Midbrain (tissue), 1 donor: ENCODE data around the gene CHRNG.

Source experiments
- DNase-seq: peaks from one replicate; lab custom pipeline; 2025; lab: John Stamatoyannopoulos, UW

Gene CHRNG, protein sequence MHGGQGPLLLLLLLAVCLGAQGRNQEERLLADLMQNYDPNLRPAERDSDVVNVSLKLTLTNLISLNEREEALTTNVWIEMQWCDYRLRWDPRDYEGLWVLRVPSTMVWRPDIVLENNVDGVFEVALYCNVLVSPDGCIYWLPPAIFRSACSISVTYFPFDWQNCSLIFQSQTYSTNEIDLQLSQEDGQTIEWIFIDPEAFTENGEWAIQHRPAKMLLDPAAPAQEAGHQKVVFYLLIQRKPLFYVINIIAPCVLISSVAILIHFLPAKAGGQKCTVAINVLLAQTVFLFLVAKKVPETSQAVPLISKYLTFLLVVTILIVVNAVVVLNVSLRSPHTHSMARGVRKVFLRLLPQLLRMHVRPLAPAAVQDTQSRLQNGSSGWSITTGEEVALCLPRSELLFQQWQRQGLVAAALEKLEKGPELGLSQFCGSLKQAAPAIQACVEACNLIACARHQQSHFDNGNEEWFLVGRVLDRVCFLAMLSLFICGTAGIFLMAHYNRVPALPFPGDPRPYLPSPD

DNA sequence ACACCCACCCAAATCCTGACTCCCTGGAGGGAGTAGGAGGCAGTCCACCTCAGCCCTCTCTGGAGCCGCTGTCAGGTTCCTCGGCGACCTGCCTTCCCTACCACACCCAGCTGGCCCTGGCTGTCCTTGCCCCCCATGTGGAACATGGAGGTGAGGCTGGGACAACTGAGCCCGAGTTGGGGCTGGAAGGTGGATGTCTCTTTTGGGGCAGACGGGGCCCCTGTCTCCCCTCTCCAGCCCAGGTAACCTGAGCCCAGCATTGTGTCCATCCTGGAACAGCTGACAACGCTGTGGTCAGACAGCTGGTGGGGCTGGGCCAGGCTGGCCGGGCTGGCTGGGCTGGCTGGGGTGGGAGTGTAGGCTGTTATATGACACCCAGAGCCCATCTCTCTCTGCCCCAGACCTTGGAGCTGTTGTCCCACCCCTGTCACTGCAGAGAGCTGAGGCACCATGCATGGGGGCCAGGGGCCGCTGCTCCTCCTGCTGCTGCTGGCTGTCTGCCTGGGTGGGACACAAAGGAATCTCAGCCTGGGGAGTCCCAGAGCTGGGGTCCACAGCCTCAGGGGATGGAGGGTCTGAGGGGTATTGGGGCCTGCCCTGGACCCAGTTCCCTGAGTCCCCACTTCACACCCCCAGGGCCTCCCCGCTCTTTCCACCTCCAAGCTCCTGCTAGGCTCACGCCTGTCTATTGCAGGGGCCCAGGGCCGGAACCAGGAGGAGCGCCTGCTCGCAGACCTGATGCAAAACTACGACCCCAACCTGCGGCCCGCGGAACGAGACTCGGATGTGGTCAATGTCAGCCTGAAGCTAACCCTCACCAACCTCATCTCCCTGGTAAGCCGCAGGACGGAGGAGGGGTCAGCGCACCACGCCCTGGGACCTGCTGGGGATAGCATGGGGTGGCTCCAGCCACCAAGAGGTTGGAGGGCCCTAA is at the start of gene CHRNG:
Gene CHRNG, plus strand, starts transcription at position 395 of the 934 bp plus-strand sequence. Its CDS starts 56 bp downstream, at position 451.
- no peak for DNase-seq

DNA sequence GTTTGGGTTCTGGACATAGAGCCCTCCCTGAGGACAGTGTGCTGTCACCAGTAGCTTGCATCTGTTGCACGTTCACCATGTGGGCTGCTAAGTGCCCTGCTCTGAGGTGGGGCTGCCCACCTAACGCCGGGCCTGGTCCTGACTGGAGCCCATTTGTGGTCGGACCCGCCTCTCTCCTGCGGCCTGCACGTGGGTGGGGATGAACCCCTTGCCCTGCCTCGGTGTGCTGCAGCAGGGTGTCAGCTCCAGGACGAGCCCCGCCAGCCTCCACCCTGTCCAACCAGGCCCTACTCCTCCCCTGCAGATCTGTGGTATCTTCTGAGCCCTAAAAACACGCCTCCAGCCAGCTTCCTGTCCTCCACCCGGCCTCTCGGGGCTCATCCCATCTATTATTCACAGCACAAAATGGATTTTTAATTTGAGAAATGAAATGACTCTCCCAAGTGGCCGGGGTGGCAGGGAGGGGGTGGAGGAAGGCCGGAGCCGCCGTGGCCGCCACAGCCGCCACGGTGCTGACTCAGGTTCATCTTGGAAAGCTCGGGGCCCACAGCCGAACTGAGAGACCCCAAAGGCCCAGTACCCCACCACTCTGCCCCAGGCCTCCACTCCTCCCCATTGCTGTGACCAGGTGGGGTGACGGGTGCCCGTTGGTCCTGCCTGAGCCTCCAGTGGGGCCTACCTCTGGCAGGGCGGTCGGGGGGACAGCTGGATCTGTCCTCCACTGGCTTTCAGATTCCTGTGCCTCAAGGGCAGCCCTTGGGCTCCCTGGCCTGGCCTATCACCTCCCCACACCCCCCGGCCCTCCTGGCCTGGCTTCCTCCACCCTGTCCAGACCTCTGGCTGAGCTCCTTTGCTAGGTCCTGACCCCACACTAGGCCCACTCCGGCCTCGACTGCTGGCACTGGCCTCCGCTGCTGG is 49.0 kb upstream of the CHRNG start:
- no peak for DNase-seq

DNA sequence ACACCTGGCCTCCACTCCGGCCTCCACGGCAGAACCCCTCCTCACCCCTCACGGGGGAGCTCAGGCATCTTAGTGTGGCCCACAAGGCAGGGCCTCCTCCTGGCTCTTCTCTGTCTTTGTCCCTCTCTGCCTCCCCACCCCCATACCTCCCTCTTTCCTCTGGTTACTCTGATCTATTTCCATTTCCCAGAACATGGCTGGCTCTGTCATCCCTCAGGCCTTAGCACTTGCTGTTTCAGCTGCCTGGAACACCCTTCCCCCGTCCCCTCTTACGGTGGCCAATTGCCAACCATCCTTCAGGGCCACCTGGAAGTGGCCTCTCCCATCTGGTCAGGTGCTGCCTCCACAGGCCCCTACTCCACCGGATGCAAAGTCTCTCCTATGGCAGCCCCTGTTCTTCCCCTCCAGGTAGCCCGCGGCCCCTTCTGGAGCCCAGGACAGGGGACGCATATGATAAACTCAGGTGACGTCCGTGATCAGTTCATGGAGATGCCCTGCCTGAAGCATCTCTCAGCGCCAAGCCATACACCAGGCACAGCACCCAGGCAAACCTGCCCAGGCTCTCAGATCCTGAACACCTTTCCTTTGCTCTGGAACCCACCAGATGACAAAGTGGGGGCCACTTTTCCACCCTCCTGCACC is 48.2 kb upstream of the CHRNG start:
- no peak for DNase-seq

DNA sequence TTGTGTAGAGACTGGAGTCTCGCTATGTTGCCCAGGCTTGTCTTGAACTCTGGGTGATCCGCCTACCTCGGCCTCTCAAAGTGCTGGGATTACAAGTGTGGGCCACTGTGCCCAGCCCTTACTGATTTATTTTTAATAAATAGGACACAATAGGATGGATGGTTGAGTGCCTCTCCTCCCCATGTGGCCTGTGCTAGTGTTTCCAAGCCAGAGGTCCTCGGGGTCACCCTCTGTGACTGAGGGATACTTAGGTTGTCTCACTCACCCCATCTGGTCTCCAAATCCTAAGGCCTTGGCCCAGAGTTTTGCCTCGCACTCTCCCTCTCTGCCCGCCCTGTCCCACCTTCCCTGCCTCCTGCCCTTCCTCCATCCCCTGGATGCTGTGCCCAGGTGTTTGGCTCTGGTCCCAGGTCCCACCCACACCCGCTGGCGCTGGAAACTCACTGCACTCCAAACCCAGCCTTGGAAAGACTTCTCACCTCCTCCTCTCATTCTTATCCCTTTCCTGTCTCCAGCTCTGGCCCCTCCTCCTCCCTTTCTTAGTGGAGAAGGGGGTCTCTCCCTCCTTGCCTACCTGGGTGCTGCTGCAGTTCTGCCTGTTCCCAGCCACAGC is 47.1 kb upstream of the CHRNG start:
- DNase-seq, result no peak

DNA sequence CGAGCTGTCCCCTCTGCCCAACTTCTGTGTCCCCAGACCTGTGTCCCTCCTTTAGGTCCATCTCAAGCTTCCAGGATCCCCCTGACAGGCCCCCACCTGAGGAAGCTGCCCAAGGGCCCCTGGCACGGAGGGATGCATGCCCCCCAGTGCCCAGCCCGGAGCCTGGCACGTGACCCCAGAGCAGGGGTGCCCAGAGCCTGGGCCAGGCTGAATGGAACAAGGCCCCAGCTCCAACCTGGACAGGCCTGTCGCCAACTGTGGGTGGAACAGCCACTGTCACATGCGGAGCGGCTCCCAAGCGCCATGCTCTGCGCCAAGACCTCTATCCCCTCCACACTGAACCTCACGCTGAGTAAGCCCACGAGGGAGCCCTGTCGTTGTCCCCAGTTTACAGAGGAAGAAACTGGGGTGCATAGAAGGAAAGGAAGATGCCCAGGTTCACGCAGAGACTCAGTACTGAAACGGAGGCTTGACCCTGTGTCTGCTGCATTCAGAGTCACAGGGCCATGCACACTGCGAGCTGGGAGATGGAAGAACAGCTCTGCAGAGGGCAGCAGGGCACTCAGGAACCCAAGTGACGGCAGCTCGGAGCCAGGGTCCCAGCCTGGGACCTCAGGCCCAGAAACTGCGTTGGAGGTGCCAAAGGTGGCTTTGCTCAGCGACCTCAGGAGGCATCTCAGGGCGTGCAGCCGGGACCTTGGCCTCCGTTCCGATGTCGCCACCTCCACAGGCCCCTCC is 46.4 kb upstream of the CHRNG start:
- no peak for DNase-seq

DNA sequence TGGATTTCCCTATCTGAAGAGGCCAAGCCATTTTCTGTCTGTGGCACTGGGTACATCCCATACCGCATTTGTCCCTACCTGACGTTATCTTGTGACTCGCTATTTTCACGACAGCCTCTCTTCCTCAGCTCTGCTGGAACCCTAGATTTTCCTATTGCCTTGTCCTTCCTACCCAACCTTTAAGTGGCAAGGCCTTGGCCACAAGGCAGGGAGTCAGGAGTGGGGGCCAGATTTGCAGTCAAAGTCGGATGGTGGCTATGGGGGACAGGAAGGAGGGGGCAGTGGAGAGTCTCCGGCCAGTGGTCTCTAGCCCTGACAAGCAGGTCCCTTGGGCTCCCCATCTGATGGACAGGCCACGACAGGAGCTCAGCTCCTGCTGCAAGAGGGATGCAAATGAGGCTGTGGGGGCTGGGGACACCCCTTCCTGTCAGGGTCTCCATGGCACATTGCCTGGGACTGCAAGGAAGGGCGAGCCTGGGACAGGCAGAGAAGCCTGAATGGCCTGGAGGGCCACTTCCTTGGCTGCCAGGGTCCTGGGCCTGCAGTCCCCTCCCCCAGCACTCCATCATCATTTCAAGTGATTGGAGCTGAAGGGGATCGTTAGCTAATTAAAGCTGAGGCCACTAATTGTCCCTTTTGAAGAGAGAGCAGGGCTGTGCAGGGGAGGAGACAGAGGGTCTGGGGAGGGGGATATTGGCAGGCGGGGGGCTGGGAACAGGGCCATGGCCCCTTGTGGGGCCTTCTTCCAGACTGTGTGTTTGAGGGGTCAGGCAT is 45.6 kb upstream of the CHRNG start:
- no peak for DNase-seq

DNA sequence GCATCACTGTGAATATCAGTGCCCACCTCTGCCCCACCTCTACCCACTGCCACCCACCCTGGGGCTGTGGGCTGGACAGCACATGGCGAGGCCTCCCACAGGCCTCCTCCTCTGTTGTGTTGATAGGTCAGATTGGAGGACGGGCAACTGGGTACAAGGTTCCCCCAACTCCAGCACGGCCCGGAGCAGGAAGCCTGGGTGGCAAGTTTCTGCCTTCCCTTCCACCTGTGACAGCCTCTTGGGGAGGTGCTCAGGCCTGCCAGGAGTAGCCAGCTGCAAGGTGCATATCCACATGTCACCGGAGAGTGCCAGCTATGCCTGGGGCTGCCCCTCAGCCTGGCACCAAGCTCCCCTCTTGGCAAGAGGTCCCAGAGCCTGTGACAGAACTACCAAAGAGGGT is 45.0 kb upstream of the CHRNG start:
- no peak for DNase-seq

DNA sequence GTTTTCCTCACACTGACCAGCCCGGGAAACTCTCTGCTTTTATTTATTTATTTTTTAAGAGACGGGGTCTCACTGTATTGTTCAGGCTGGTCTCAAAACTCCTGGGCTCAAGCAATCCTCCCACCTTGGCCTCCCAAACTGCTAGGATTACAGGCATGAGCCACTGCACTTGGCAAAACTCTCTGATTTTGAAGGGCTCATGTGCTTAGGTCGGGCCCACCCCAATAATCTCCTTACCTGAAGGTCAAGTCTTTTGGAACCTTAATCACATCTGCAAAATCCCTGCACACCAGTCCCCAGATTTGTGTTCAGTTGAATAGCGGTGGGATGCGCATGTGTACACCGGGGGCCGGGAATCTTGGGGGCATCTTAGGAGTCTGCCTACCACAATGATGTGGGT is 44.2 kb upstream of the CHRNG start:
- no peak for DNase-seq

DNA sequence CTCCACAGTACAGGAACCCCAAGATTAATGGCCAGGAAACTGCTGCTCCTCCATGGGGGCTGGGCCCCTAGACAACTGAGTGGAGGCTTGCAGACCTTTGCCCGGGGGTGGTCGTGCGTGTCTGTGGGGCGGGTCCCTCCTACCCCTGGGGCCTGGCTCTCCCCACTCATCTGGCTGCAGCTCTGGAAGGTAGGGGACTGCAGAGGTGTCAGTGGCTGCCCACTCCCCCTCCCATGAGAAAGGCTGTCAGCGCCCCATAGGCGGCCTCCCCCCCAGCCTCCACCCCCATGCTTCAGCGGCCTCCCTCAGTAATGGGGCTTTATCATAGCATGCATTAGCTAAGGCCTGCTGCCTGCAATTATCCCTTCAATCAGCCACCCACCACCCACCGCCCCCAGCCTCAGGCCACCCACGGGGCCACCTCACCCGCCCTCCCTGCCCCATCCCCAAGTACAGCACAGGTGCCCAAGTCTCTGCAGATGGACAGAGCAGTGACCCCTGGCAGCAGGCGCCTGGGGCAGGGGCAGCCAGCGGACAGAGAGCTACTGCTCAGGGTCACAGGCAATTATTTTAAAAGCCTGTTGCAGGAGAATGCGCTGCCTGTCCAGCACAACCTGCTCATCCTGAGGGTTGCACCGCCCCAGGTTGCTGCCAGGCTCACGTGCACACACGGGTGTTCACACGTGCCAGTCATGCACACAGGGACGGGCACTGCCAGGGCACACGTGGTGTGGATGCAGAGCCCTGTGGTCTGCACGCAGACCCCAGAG is 42.8 kb upstream of the CHRNG start:
- DNase-seq, result no peak

DNA sequence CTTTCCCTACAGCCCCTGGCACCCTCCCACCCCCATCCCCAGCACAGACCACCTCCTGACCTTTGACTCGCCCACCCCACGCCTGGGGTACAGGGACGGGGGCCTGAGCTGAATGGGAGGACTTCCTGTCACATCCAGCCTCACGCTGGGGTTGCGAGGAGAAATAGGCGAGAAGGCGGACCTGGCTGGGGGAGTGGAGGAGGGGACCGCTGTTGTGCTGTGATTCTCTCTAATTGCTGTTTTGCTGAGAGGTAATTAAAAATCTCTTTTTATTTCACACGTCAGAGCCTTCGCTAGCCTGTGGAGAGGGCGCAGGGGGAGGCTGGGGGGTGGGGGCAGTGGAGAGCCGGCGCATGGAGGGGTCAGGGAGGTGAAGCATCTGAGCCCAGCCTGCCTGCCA is 42.1 kb upstream of the CHRNG start:
- DNase-seq, result no peak

DNA sequence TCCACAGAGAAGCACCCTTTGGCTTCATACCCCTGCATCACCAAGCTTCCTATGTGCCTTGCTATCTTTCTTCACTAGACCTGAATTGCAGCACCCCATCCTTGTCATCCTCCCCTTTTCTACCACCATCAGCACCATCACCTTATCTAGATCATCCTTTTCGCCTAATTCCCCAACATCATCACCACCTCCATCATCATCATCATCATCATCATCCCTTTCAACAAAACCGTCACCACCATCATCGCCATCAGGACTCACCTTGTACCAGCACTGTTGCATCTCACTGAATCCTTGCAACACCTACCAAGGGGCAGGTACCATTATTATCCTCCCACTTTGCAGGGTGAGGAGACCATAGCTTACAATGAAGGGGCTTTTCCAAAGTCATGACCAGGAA is 41.0 kb upstream of the CHRNG start:
- DNase-seq, result no peak

DNA sequence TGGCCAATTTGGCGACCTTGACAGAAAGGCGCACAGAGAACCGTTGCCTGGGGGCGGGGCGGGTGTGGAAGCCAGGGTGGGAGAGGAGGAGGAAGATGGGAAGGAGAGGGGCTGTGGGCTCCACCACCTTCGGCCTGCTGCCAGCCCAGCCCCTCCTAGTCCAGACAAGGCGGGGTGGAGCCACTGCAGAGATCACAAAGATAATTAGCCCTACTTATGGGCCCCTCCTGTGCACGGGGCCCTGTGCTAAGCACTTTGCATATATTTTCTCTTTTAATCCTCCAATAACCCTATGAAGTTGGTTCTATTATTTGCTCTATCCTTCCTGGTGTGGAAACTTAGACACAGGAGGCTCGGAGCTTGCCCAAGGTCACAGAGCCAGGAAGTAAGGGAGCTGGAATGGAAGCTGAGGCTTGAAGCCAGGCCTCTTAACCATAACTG is 38.1 kb upstream of the CHRNG start:
- DNase-seq, result no peak

DNA sequence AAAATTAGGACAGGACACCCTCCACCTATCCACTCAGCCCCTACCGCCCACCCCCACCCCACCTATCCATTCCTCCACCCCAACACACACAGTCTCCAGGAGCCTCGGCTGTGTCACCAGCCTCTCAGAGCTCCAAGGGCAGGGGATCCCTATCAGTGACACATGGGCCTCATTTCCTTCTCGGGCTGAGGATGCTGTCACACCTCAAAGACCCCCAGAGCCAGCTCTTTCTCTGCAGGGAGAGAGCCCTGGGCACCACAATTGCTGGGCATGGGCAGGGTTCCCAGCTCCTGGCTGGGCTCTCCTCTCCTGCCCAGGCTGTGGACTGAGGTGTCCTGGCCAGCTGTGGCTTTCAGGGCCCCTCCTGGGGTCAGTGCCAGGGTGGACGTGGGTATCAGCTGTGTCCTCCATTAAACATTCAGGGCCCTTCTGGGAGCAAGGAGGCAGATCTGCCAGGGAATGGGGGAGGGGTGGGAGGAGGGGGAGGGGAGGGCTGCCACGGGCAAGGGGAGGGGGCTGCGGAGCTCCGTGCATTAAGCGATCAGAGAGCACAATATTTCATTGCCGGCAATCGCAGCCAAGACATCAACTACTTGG is 37.6 kb upstream of the CHRNG start:
- DNase-seq, result no peak

DNA sequence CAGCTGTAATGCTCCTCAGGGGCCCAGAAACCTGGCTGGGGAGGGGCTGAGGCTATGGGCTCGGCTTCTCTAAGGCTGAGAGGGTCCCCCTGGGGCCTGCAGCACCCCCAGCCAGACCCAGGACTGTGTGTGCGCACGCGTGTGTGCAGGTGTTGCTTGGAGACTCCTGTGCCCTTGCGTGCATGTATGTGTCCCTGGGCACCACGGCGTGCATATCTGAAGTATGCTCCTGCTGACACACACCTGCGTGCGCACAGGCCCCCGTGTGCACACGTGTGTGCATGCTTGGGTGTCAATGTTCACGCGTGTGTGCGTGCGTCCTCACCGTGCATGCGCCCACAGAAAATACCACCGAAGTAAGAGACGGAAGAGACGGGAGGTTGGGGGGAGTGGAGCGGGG is 37.0 kb upstream of the CHRNG start:
- no peak for DNase-seq

DNA sequence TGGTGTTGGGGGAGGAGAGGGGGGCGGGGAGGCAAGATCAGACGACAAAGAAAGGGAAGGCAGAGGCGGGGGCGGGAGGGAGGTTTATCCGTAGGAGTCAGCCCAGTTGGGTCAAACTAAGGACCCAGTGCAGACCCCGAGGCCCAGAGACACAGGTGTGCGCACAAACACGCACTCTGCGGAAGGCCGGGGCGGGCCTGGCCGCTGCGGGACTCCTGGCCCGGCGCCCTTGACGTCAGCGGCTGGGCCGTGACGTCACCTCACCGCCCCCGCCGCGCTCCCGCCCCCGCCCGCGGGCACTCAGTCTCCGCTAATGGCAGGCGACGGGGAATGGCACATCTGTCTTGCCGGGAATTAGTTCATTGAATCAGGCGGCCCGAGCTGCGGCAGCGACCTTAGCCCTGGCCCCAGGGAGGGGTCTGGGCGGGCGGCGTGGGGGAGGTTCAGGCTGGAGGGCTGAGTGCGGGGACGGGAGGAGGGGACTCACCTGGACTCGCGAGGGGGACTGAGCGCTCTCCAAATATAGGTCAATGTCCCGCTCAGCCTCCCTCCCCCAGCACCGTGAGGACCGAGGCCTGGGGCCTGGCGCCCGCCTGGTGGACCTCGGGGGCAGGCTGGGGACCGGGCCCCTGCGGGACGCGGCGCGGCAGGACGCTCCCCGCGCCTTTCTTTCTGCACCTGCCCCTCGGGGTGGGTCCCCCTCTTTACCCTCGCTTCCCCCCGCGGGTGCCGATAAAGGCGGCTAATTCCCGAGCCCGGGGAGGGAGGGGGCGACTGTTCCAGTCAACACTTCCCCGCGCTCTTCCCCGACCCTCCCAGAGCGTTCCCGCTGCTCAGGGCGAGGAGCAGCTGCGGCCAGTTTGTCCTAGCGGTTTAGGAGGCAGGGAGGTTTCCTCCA is 36.3 kb upstream of the CHRNG start:
- DNase-seq, result no peak

DNA sequence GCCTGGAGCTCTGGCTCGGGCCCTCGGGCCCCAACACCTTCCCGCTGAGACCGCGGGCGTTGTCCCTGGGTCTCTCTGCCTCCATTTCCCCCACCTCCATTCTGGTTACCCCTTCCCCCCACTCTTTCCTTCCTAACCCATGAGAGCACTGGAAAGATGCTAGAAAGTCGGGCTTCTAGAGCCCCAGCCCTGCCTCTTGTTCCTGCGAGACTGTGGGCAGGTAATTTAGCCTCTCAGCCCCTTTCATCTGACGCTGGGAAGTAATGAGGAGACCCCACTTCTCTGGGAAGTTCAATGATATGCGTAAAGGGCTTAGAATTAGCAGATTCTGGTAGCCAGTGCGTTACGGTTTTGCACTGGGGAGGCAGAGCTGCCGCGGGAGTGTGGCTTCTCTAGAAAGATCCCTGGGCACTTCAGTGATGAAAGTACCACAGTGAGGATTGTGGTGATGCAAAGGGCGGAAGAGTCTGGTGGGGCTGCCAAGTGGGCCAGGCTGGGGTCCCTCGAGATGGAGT is 35.6 kb upstream of the CHRNG start:
- no peak for DNase-seq

DNA sequence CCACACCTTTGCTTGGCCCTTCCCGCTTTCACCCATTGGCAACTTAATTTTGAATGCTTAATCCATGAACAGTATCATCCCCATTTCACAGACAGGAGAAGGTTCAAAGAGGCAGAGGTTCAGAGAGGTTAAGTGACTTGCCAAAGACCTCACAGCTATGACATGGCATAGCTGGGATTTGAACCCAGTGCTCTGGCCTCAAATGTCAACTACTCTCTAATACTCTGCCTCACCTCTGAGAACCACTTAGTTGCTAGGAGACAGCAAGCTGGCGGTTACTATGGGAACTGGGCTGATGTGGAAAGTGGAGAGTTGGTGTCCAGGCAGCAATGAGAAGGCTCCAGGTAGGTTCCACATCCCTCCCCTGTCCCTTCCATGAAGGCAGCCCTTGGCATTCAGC is 35.1 kb upstream of the CHRNG start:
- DNase-seq, result no peak
